HG03521 (cell line): ENCODE measurements around the gene MRPS5.

Experiments
- ATAC-seq: cut with Tn5 transposase; IDR thresholded peaks from one replicate; pipeline ENCODE4 v1.9.1; 2021; ENCODE audit warnings: mild to moderate bottlenecking, moderate library complexity; ENCODE audit not compliant: unreplicated experiment

The MRPS5 gene

DNA sequence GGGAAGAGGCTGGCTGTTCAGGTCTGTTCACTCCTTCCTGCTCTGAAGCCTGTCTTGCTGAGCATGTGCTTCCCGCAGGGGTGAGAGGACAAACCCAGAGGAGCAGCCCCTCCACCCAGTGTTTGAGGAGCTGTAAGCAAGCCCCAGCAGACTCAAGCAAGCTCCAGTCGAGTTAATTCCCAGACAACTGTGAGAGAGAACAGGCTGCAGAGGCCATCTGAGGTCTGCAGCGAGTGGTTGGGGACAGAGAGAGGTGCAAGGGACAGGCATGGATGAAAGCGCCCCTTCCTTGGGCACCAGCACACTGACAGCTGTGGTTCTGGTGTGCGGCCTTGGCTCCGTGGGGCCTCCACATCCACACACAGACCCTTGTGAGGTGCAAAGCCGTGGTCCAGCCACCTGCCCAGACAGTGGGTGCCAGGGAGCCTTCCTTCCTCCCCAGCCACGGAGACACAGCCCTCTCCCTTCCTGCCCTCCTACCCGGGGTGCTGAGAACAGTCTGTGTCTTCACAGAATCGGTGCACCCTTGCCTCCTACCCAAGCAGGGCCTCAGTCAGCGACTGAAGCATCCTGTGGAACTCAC, 59.9 kb downstream of the MRPS5 start:
- ATAC-seq, result no peak

GRCh38 chr2:95061119-95061512, 60.5 kb downstream of the MRPS5 start:
- ATAC-seq, result no peak

- no peak for ATAC-seq
Measured at GRCh38 chr2:95060446-95061118, 61.0 kb downstream of the MRPS5 start.

- ATAC-seq, result no peak
Measured at GRCh38 chr2:95059656-95060370, 61.8 kb downstream of the MRPS5 start.

DNA sequence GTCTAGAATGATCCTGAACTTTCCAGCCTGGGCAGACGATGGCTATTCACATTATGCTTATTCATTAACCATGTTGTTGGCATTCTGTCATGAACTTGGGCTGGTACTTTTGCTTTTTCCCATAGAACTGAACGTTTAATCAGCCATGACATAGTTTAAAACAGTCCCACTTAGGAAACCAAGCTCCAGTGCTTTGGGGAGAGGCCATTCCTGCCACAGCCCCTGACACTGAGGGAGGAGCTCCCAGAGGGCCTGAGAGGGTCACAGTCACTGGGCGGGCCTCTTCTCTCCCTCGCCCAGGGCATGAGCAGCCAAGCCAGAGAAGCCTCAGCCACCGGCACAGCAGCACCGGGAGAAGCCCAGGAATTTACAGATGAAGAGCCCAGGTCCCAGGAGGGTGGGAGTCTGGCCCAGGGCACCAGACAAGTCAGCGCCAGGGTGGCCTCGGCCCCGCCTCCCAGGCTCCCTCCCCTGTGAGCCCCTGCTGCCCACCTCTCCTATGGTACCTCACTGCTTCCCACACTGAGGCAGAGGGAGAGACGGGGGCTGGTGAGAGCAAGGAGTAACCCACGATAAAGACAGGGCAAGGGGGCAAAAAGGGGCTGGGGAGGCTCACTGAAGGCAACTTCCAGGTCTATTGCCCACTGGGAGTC, 62.5 kb downstream of the MRPS5 start:
- no peak for ATAC-seq

- ATAC-seq, result no peak
Measured at GRCh38 chr2:95058466-95058988, 63.1 kb downstream of the MRPS5 start.

GRCh38 chr2:95057535-95058370, 63.9 kb downstream of the MRPS5 start:
- no peak for ATAC-seq

GRCh38 chr2:95056461-95057459, 64.8 kb downstream of the MRPS5 start:
- no peak for ATAC-seq

- ATAC-seq, result no peak
Measured at GRCh38 chr2:95056044-95056443, 65.6 kb downstream of the MRPS5 start.

DNA sequence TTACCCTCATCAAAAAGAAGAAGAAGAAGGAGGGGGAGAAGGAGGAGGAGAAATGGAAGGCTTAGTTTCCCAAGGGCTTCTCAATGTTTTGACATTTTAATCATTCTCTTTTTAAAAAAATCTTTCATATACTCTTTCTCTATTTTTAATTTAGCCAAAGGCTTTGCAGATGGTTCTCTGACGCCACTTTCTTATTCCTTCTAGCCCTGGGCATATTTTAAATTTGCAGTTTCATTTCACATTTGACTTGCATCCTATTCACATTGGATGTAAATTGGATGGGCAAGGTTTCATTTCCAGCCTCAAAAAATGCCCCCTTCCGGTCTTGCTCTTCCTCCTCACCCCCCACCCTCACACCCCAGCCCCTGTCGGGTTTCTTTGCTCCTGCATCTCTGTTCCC, 66.3 kb downstream of the MRPS5 start:
- ATAC-seq, result no peak

DNA sequence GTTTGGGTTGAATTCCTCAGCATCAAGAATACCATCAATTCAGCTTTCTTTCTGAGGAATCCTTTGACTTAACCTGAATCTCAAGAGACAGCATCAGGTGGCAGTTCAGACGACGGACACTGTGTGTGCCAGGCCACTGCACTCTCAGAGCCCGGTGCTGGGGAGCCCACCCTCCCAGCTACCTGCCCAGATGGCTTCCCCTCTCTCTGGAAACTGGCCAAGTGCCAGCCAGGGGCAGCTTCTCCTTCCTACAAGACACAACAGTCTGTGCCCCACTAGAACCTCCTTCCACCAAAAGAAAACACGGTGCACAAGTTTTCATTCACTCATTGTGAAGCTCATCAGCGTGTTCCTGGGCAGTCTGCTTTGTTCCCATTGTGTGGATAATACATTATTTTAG, 67.6 kb downstream of the MRPS5 start:
- ATAC-seq, result no peak

DNA sequence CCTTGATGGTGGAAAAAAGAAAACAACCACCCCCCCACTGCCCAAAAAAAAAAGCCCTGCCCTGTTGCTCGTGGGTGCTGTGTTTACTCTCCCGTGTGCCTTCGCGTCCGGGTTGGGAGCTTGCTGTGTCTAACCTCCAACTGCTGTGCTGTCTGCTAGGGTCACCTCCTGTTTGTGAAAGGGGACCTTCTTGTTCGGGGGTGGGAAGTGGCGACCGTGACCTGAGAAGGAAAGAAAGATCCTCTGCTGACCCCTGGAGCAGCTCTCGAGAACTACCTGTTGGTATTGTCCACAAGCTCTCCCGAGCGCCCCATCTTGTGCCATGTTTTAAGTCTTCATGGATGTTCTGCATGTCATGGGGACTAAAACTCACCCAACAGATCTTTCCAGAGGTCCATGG, 68.1 kb downstream of the MRPS5 start:
- ATAC-seq, result no peak

GRCh38 chr2:95052804-95053479, 68.7 kb downstream of the MRPS5 start:
- no peak for ATAC-seq

DNA sequence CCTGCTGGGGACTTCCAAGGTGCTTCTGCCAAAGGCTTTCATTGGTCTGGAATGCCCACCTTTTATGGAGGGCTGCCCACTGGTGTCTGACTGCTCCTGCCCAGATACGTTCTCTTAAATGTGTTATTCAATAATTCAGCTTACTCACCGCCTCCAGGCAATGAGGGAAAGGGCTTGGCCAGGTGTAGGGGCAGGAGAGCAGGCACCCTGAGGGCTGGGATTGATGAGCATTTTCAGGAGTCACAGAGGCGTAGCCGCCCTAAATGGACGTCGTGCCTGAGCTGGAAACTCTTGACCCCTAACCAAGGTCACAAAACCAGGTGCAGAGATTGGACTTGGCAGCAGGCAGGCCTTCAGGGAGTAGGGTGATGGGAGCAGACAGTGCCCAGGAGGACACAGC, 69.3 kb downstream of the MRPS5 start:
- no peak for ATAC-seq

DNA sequence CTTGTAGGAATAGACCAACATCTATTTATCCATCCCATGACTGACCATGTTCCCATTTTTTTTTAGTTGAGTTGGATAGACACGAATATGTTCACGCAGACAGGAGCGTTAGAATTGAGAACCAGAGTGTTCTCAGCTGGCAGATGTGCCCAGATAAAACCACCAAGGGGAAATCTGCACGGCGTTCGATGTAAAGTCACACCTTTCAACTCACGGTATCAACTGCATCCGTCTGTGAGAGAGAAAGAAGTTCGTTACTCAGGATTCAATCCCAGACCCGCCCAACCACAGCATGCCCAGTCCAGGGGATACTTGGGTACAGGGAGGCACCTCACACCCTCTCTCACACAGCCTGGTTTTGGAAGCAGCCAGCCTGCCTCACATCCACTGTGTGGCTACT, 70.0 kb downstream of the MRPS5 start:
- no peak for ATAC-seq

DNA sequence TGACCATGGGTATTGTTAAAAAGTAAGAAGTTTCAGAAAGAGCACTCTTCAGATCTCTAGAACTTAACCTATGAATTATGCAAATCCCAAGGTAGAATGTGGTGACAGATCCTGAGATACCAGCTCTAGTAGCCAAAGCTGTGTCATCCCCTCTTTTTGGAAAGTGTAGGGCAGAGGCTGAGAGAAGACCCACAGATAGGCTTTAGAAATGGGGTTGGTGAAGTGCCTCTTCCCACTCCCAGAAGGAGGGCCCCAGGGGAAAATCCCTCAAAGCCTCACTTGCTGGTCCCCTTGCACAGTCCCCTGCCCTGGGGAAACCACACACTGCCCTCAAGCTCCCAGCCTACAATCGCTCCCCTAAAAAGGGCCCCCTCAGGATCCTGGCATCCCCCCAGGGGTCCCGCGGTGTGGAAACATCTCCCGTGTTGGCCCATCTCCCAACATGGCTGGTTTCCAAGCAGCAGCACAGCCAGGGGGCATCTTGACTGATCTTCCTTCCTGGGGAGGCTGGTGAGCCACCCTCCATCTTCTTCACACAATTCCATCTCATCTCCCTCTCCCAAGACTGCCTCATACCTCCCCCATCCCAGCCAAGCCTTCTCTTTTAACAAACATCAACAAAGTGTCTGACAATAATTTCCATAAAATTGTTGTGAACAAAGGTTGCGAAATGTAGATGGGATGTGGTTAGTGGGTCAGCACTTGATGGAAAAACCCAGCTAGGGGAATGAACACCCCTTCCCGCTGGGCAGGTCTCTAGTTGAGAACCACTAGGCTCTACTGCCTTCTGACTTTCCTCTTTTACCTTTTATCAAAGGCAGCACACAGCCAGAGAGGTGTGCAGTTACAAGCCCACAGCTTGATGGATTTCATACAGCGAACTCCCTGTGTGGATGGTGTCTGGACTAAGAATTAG, 71.0 kb downstream of the MRPS5 start:
- ATAC-seq, result no peak

GRCh38 chr2:95049961-95050360, 71.6 kb downstream of the MRPS5 start:
- ATAC-seq, result no peak

- ATAC-seq, result no peak
Measured at GRCh38 chr2:95049683-95049955, 72.0 kb downstream of the MRPS5 start.
